WTC11 (cell line): ENCODE data around the gene NUMA1. TPM values are rescaled to one million over a fixed set of nuclear protein-coding genes. Genes with fewer than 3 reads are reported as not detected.

Experiments used
- ATAC-seq: fragments of 200-7000 bp; cut with Tn5 transposase; 2 replicates; pipeline ENCODE4 v1.10.0; 2021; ENCODE audit warnings: mild to moderate bottlenecking, moderate library complexity
- CTCF ChIA-PET: fragments of 300-600 bp; sonication (Branson Sonifier 250); formaldehyde crosslinking; loops from one replicate; lab custom pipeline; 2021; ENCODE audit warnings: antibody characterized with exemption; lab: Charles Lee
- POLR2A ChIA-PET: fragments of 350-600 bp; sonication (Branson Sonifier 250); formaldehyde crosslinking; loops from one replicate; lab custom pipeline; 2021; ENCODE audit warnings: antibody characterized with exemption; lab: Charles Lee
- DNase-seq: peaks from one replicate; pipeline ENCODE4 v3.0.0; 2021; ENCODE audit warnings: low spot score
- H3K27ac Mint-ChIP-seq: 2 replicates; pipeline ENCODE4 v1.8.0; 2021; ENCODE audit warnings: mixed read lengths
- H3K27me3 Mint-ChIP-seq: 2 replicates; pipeline ENCODE4 v1.8.0; 2021; ENCODE audit warnings: low read depth, mild to moderate bottlenecking, moderate library complexity, mixed read lengths
- H3K36me3 Mint-ChIP-seq: 2 replicates; pipeline ENCODE4 v1.8.0; 2021; ENCODE audit warnings: mixed read lengths
- H3K4me1 Mint-ChIP-seq: 2 replicates; pipeline ENCODE4 v1.8.0; 2022; ENCODE audit warnings: mixed read lengths
- H3K4me3 Mint-ChIP-seq: 2 replicates; pipeline ENCODE4 v1.8.0; 2021; ENCODE audit warnings: mild to moderate bottlenecking, moderate library complexity, mixed read lengths
- H3K9me3 Mint-ChIP-seq: 2 replicates; pipeline ENCODE4 v1.8.0; 2021; ENCODE audit warnings: mixed read lengths
- AFF4 ChIP-seq: sonication (generic); formaldehyde crosslinking; IDR thresholded peaks from 2 replicates; pipeline ENCODE4 v1.8.1; 2023; ENCODE audit warnings: mild to moderate bottlenecking, missing genetic modification reagents, borderline replicate concordance
- ATF1 ChIP-seq: sonication (generic); formaldehyde crosslinking; IDR thresholded peaks from 2 replicates; pipeline ENCODE4 v1.8.1; 2023; ENCODE audit warnings: mild to moderate bottlenecking, moderate library complexity, missing genetic modification reagents
- CBFB ChIP-seq: sonication (generic); formaldehyde crosslinking; IDR thresholded peaks from 2 replicates; pipeline ENCODE4 v1.8.1; 2022; ENCODE audit warnings: mild to moderate bottlenecking, low read depth, missing genetic modification reagents
- CREM ChIP-seq: sonication (generic); formaldehyde crosslinking; IDR thresholded peaks from 2 replicates; pipeline ENCODE4 v1.8.1; 2022; ENCODE audit warnings: mild to moderate bottlenecking, missing genetic modification reagents, moderate library complexity
- ESRRA ChIP-seq: sonication (generic); formaldehyde crosslinking; IDR thresholded peaks from 2 replicates; pipeline ENCODE4 v1.8.1; 2022; ENCODE audit warnings: mild to moderate bottlenecking, missing genetic modification reagents, borderline replicate concordance
- FOXP4 ChIP-seq: sonication (generic); formaldehyde crosslinking; IDR thresholded peaks from 2 replicates; pipeline ENCODE4 v1.8.0; 2022; ENCODE audit warnings: mild to moderate bottlenecking, missing genetic modification reagents
- GABPB1 ChIP-seq: sonication (generic); formaldehyde crosslinking; IDR thresholded peaks from 2 replicates; pipeline ENCODE4 v1.8.1; 2023; ENCODE audit warnings: mild to moderate bottlenecking, missing genetic modification reagents
- GTF2I ChIP-seq: fragments of 250-450 bp; sonication (Bioruptor Pico); conservative IDR thresholded peaks from 2 replicates; pipeline ENCODE4 v1.4.0; 2021; ENCODE audit warnings: mild to moderate bottlenecking
- HMGA2 ChIP-seq: fragments of 250-450 bp; sonication (Bioruptor Pico); IDR thresholded peaks from 2 replicates; pipeline ENCODE4 v1.4.0; 2021; ENCODE audit warnings: mild to moderate bottlenecking, moderate library complexity
- MAX ChIP-seq: sonication (generic); formaldehyde crosslinking; IDR thresholded peaks from 2 replicates; pipeline ENCODE4 v1.8.0; 2022; ENCODE audit warnings: mild to moderate bottlenecking, missing genetic modification reagents
- OVOL2 ChIP-seq: fragments of 250-450 bp; sonication (Bioruptor Pico); IDR thresholded peaks from 2 replicates; pipeline ENCODE4 v1.9.0; 2021; ENCODE audit warnings: mild to moderate bottlenecking, borderline replicate concordance
- RORB ChIP-seq: fragments of 250-450 bp; sonication (Bioruptor Pico); IDR thresholded peaks from 2 replicates; pipeline ENCODE4 v1.9.0; 2021; ENCODE audit warnings: mild to moderate bottlenecking
- SP1 ChIP-seq: sonication (generic); formaldehyde crosslinking; conservative IDR thresholded peaks from 2 replicates; pipeline ENCODE4 v1.8.1; 2022; ENCODE audit warnings: missing genetic modification reagents
- TEAD1 ChIP-seq: sonication (generic); formaldehyde crosslinking; IDR thresholded peaks from 2 replicates; pipeline ENCODE4 v1.8.0; 2022; ENCODE audit warnings: mild to moderate bottlenecking, missing genetic modification reagents
- USF1 ChIP-seq: sonication (generic); formaldehyde crosslinking; IDR thresholded peaks from 2 replicates; pipeline ENCODE4 v1.8.0; 2022; ENCODE audit warnings: mild to moderate bottlenecking, missing genetic modification reagents
- USF2 ChIP-seq: sonication (generic); formaldehyde crosslinking; IDR thresholded peaks from 2 replicates; pipeline ENCODE4 v1.8.1; 2023; ENCODE audit warnings: mild to moderate bottlenecking, missing genetic modification reagents, moderate library complexity
- ZBTB21 ChIP-seq: sonication (generic); formaldehyde crosslinking; IDR thresholded peaks from 2 replicates; pipeline ENCODE4 v1.8.1; 2023; ENCODE audit warnings: mild to moderate bottlenecking, missing genetic modification reagents, borderline replicate concordance
- ZNF232 ChIP-seq: sonication (generic); formaldehyde crosslinking; IDR thresholded peaks from 2 replicates; pipeline ENCODE4 v1.8.0; 2022; ENCODE audit warnings: mild to moderate bottlenecking, missing genetic modification reagents
- ZNF263 ChIP-seq: sonication (generic); formaldehyde crosslinking; IDR thresholded peaks from 2 replicates; pipeline ENCODE4 v1.8.1; 2022; ENCODE audit warnings: low read depth, mild to moderate bottlenecking, moderate library complexity, missing genetic modification reagents
- ZNF317 ChIP-seq: sonication (generic); formaldehyde crosslinking; IDR thresholded peaks from 2 replicates; pipeline ENCODE4 v1.8.1; 2023; ENCODE audit warnings: low read depth, mild to moderate bottlenecking, moderate library complexity, missing genetic modification reagents, borderline replicate concordance
- ZNF671 ChIP-seq: fragments of 250-450 bp; sonication (Bioruptor Pico); IDR thresholded peaks from 2 replicates; pipeline ENCODE4 v1.8.0; 2021; ENCODE audit warnings: mild to moderate bottlenecking
- ZSCAN18 ChIP-seq: fragments of 250-450 bp; sonication (Bioruptor Pico); IDR thresholded peaks from 2 replicates; pipeline ENCODE4 v2.1.2; 2022; ENCODE audit warnings: mild to moderate bottlenecking, moderate library complexity
- total RNA-seq: library from RNA; stranded (reverse); gene quantifications from 3 replicates; pipeline ENCODE4 v1.2.3, GENCODE V29; 2021

NUMA1 gene
- total RNA-seq, 1 experiment from 2014 or later = 147 TPM

GRCh38 chr11:72081821-72082453 is 1.6 kb upstream of the NUMA1 start:
- no peak for DNase-seq
- H3K4me3 Mint-ChIP-seq = peak overlapping the region; percentile 84
- POLR2A ChIA-PET = interaction anchor here (0.9 kb wide), 1 partner anchor 29 kb away, joined by 3 read pairs; no protein-coding TSS in a partner anchor
- peaks cover 6% of the 10 kb centered on the region; the same call in 1 of the 2 replicates for H3K36me3 Mint-ChIP-seq
- peaks cover 17% of the 10 kb centered on the region for H3K4me1 Mint-ChIP-seq
- peak overlapping the region; percentile 96 for H3K27ac Mint-ChIP-seq
- ATAC-seq = no peak
- H3K9me3 Mint-ChIP-seq = no peaks in the 10 kb centered on the region
- no peak for TF ChIP-seq OVOL2 (CRISPR knock-in tag)
- TF ChIP-seq TEAD1 (CRISPR knock-in tag) = no peak
- TF ChIP-seq ATF1 (CRISPR knock-in tag) = no peak
- no peak for TF ChIP-seq ZNF263 (CRISPR knock-in tag)
- no peak for TF ChIP-seq GABPB1 (CRISPR knock-in tag)
- TF ChIP-seq ZBTB21 (CRISPR knock-in tag) = no peak
- TF ChIP-seq USF1 = no peak
- CTCF ChIA-PET = interaction anchor here (0.9 to 2.5 kb wide), 3 partner anchors 9 to 57 kb away, joined by 3 to 21 read pairs (median 13); no protein-coding TSS in a partner anchor
- no peaks in the 10 kb centered on the region for H3K27me3 Mint-ChIP-seq

GRCh38 chr11:72081184-72081644 is 872 bp upstream of the NUMA1 start:
- Mint-ChIP-seq H3K4me3 (peak overlapping the region; percentile 84), H3K36me3 (peaks cover 6% of the 10 kb centered on the region; the same call in 1 of the 2 replicates), H3K27me3 (no peaks in the 10 kb centered on the region), H3K27ac (peak overlapping the region; percentile 100), H3K9me3 (no peaks in the 10 kb centered on the region), H3K4me1 (peaks cover 17% of the 10 kb centered on the region)
- ChIA-PET CTCF (interaction anchor here (0.9 to 2.5 kb wide), 3 partner anchors 10 to 56 kb away, joined by 3 to 21 read pairs (median 13); no protein-coding TSS in a partner anchor), POLR2A (interaction anchor here (0.9 kb wide), 1 partner anchor 30 kb away, joined by 3 read pairs; no protein-coding TSS in a partner anchor)
- DNase-seq (no peak), ATAC-seq (no peak)
- no peak for TF ChIP-seq HMGA2
- TF ChIP-seq ZNF671 = no peak
- TF ChIP-seq CREM (CRISPR knock-in tag) = no peak
- no peak for TF ChIP-seq AFF4 (CRISPR knock-in tag)
- TF ChIP-seq TEAD1 (CRISPR knock-in tag) = no peak
- no peak for TF ChIP-seq ZNF263 (CRISPR knock-in tag)
- no peak for TF ChIP-seq ESRRA (CRISPR knock-in tag)
- TF ChIP-seq USF2 (CRISPR knock-in tag) = no peak
- no peak for TF ChIP-seq RORB
- no peak for TF ChIP-seq CBFB (CRISPR knock-in tag)

GRCh38 chr11:72079819-72080325 is 470 bp downstream of the NUMA1 start:
- Mint-ChIP-seq H3K27ac (peak overlapping the region; percentile 93), H3K27me3 (no peaks in the 10 kb centered on the region), H3K36me3 (peaks cover 4% of the 10 kb centered on the region; the same call in 1 of the 2 replicates), H3K4me1 (peaks cover 21% of the 10 kb centered on the region), H3K4me3 (peak overlapping the region; percentile 84), H3K9me3 (no peaks in the 10 kb centered on the region)
- POLR2A ChIA-PET = no interaction called here
- ATAC-seq = no peak
- no peak for DNase-seq
- CTCF ChIA-PET = interaction anchor here (0.8 to 1.0 kb wide), 2 partner anchors 11 to 55 kb away, joined by 4 to 8 read pairs; no protein-coding TSS in a partner anchor
- TF ChIP-seq GTF2I (CRISPR knock-in tag) (no peak), ZNF232 (CRISPR knock-in tag) (no peak), FOXP4 (CRISPR knock-in tag) (no peak), ZNF317 (CRISPR knock-in tag) (no peak), ZBTB21 (CRISPR knock-in tag) (no peak), MAX (CRISPR knock-in tag) (no peak), SP1 (CRISPR knock-in tag) (no peak), ZSCAN18 (CRISPR knock-in tag) (no peak)
